Mesothelial cell of epicardium (in vitro differentiated cells): ENCODE results near the gene TTC9. TPM values are rescaled to one million over a fixed set of nuclear protein-coding genes. Genes with fewer than 3 reads are reported as not detected.
A peak's percentile ranks its signal among the peaks of the same experiment; 100 is the strongest.

Experiments used
- DNase-seq, 2 experiments: peaks; one replicate each; pipeline ENCODE4 v3.0.0; 2021; ENCODE audit warnings: low spot score in 2 of 2; ENCODE audit not compliant: unreplicated experiment in 2 of 2
- H3K27ac Mint-ChIP-seq: 2 replicates; pipeline ENCODE4 v1.8.0; 2021; ENCODE audit warnings: mixed read lengths
- H3K27me3 Mint-ChIP-seq: 2 replicates; pipeline ENCODE4 v1.8.0; 2021; ENCODE audit warnings: low read depth, mixed read lengths
- H3K36me3 Mint-ChIP-seq: 2 replicates; pipeline ENCODE4 v1.8.0; 2021; ENCODE audit warnings: mixed read lengths
- H3K4me1 Mint-ChIP-seq: 2 replicates; pipeline ENCODE4 v1.8.0; 2021; ENCODE audit warnings: mixed read lengths
- H3K4me3 Mint-ChIP-seq: 2 replicates; pipeline ENCODE4 v1.8.0; 2021; ENCODE audit warnings: mild to moderate bottlenecking, moderate library complexity, mixed read lengths
- H3K9me3 Mint-ChIP-seq: 2 replicates; pipeline ENCODE4 v1.8.0; 2021; ENCODE audit warnings: mixed read lengths
- CTCF ChIP-seq: fragments of 200-600 bp; sonication (generic); IDR thresholded peaks from one replicate; pipeline ENCODE4 v1.5.0; 2021; ENCODE audit warnings: antibody characterized with exemption; ENCODE audit not compliant: unreplicated experiment
- total RNA-seq: library from RNA; stranded (reverse); gene quantifications from 3 replicates; pipeline ENCODE4 v1.2.1, GENCODE V29; 2021

The TTC9 gene
- total RNA-seq, 1 donor from 2014 or later, result 4.8 TPM

- H3K27me3 Mint-ChIP-seq, result peaks cover 31% of the 10 kb centered on the region
- H3K27ac Mint-ChIP-seq, result no peak overlapping the region
Observed at GRCh38 chr14:70635971-70636595, 5.6 kb upstream of the TTC9 start.

GRCh38 chr14:70638416-70638815, 3.3 kb upstream of the TTC9 start:
- Mint-ChIP-seq H3K27ac (no peak overlapping the region), H3K4me1 (peaks cover 15% of the 10 kb centered on the region), H3K4me3 (no peak overlapping the region), H3K9me3 (peaks cover 4% of the 10 kb centered on the region), H3K36me3 (no peaks in the 10 kb centered on the region), H3K27me3 (peaks cover 46% of the 10 kb centered on the region)
- no peak for TF ChIP-seq CTCF
- no peak for DNase-seq

More at GRCh38 chr14:70635971-70636595, 5.6 kb upstream of the TTC9 start:
- no peak for TF ChIP-seq CTCF
- no peak for DNase-seq
- Mint-ChIP-seq H3K36me3 (no peaks in the 10 kb centered on the region), H3K9me3 (peaks cover 4% of the 10 kb centered on the region), H3K4me3 (no peak overlapping the region), H3K4me1 (peaks cover 2% of the 10 kb centered on the region)

GRCh38 chr14:70640938-70641547, 673 bp upstream of the TTC9 start:
- Mint-ChIP-seq H3K36me3 (no peaks in the 10 kb centered on the region), H3K27me3 (peaks cover 50% of the 10 kb centered on the region), H3K4me3 (peak overlapping the region; percentile 84), H3K27ac (peak overlapping the region; percentile 70), H3K4me1 (peaks cover 19% of the 10 kb centered on the region), H3K9me3 (peaks cover 3% of the 10 kb centered on the region)
- no peak for DNase-seq
- TF ChIP-seq CTCF, result no peak

- peak overlapping the region; percentile 83 for H3K4me3 Mint-ChIP-seq
- H3K4me1 Mint-ChIP-seq, result peaks cover 19% of the 10 kb centered on the region
- peak overlapping the region; percentile 73 for H3K27ac Mint-ChIP-seq
- no peaks in the 10 kb centered on the region for H3K36me3 Mint-ChIP-seq
- no peaks in the 10 kb centered on the region for H3K9me3 Mint-ChIP-seq
- no peak for TF ChIP-seq CTCF
- peak in 1 of 2 experiments; percentile 50 for DNase-seq
- H3K27me3 Mint-ChIP-seq, result peaks cover 46% of the 10 kb centered on the region
Observed at GRCh38 chr14:70642303-70643235, 853 bp downstream of the TTC9 start.

- H3K27ac Mint-ChIP-seq, result no peak overlapping the region
- no peak for DNase-seq
Observed at GRCh38 chr14:70643967-70644366, 2.3 kb downstream of the TTC9 start.

More at GRCh38 chr14:70643967-70644366, 2.3 kb downstream of the TTC9 start:
- Mint-ChIP-seq H3K36me3 (no peaks in the 10 kb centered on the region), H3K4me1 (peaks cover 19% of the 10 kb centered on the region), H3K4me3 (no peak overlapping the region), H3K27me3 (peaks cover 37% of the 10 kb centered on the region), H3K9me3 (no peaks in the 10 kb centered on the region)
- no peak for TF ChIP-seq CTCF
